Measurements from ENCODE around the gene ATP5PO.
A peak's percentile ranks its signal among the peaks of the same experiment; 100 is the strongest.
"Not testable (repeated sequence)": the region's sequence is repeated elsewhere in the genome, so short reads cannot be mapped to it uniquely, and the experiment has no call there.

Gene ATP5PO

GRCh38 chr21:33897739-33898138 is 17.9 kb downstream of the ATP5PO start:
- no peak for DNase-seq

- DNase-seq: no peak
Measured at GRCh38 chr21:33897098-33897497, 18.5 kb downstream of the ATP5PO start.

GRCh38 chr21:33896691-33897090 is 18.9 kb downstream of the ATP5PO start:
- DNase-seq: no peak

GRCh38 chr21:33895356-33895755 is 20.2 kb downstream of the ATP5PO start:
- DNase-seq: no peak

- peak; percentile 88 for DNase-seq
Measured at GRCh38 chr21:33894736-33895288, 20.8 kb downstream of the ATP5PO start.

GRCh38 chr21:33893917-33894316 is 21.7 kb downstream of the ATP5PO start:
- no peak for DNase-seq

GRCh38 chr21:33892853-33893252 is 22.8 kb downstream of the ATP5PO start:
- no peak for DNase-seq

- no peak for DNase-seq
Measured at GRCh38 chr21:33890187-33890586, 25.4 kb downstream of the ATP5PO start.

- no peak for DNase-seq
Measured at GRCh38 chr21:33886321-33886720, 29.3 kb downstream of the ATP5PO start.

GRCh38 chr21:33885172-33885514 is 30.5 kb downstream of the ATP5PO start:
- DNase-seq: no peak

GRCh38 chr21:33884376-33885171 is 31.0 kb downstream of the ATP5PO start:
- peak; percentile 91 for DNase-seq

- DNase-seq: no peak
Measured at GRCh38 chr21:33883118-33883517, 32.5 kb downstream of the ATP5PO start.

- DNase-seq: no peak
Measured at GRCh38 chr21:33881689-33882440, 33.7 kb downstream of the ATP5PO start.

- DNase-seq: no peak
Measured at GRCh38 chr21:33880626-33881025, 35.0 kb downstream of the ATP5PO start.

GRCh38 chr21:33878824-33879223 is 36.8 kb downstream of the ATP5PO start:
- no peak for DNase-seq

- no peak for DNase-seq
Measured at GRCh38 chr21:33875026-33875695, 40.4 kb downstream of the ATP5PO start.

GRCh38 chr21:33874161-33874560 is 41.4 kb downstream of the ATP5PO start:
- DNase-seq: no peak

- no peak for DNase-seq
Measured at GRCh38 chr21:33872881-33873515, 42.6 kb downstream of the ATP5PO start.

GRCh38 chr21:33871171-33871570 is 44.4 kb downstream of the ATP5PO start:
- peak; percentile 22 for DNase-seq

- DNase-seq: no peak
Measured at GRCh38 chr21:33870768-33871167, 44.8 kb downstream of the ATP5PO start.

- DNase-seq: no peak
Measured at GRCh38 chr21:33869873-33870272, 45.7 kb downstream of the ATP5PO start.

- not testable (repeated sequence) for DNase-seq
Measured at GRCh38 chr21:33867868-33868267, 47.7 kb downstream of the ATP5PO start.

- peak; percentile 68 for DNase-seq
Measured at GRCh38 chr21:33866826-33867225, 48.8 kb downstream of the ATP5PO start.

Data from fibroblast of skin of abdomen (primary cell).